Hematopoietic multipotent progenitor cell treated with erythropoietin and hydrocortisone succinate and interleukin-3 and kit ligand, for 17 days (in vitro differentiated cells): Measurements from ENCODE around the gene DCK.
"Not testable (repeated sequence)": the region's sequence is repeated elsewhere in the genome, so short reads cannot be mapped to it uniquely, and the experiment has no call there.

Experiments used
- DNase-seq: peaks from one replicate; pipeline ENCODE4 v3.0.0-alpha.2; 2015; ENCODE audit warnings: low spot score

DCK gene

GRCh38 chr4:70993181-70994068, at the start of gene DCK:
TSS of gene DCK (plus strand) at chr4:70993649. CDS start at chr4:70993836, 187 bp downstream.
- DNase-seq: peak; percentile 93

GRCh38 chr4:70945046-70945445, 48.4 kb upstream of the DCK start:
- no peak for DNase-seq

- DNase-seq: no peak
These were observed 47.9 kb upstream of the DCK start for GRCh38 chr4:70945452-70946055.

GRCh38 chr4:70946939-70947338, 46.5 kb upstream of the DCK start:
- DNase-seq: no peak

- DNase-seq: peak; percentile 58
These were observed 44.7 kb upstream of the DCK start for GRCh38 chr4:70948665-70949260.

- DNase-seq: no peak
These were observed 39.4 kb upstream of the DCK start for GRCh38 chr4:70954032-70954431.

- peak; percentile 64 for DNase-seq
These were observed 36.8 kb upstream of the DCK start for GRCh38 chr4:70956549-70957210.

- no peak for DNase-seq
These were observed 34.8 kb upstream of the DCK start for GRCh38 chr4:70958681-70959080.

- DNase-seq: no peak
These were observed 24.4 kb upstream of the DCK start for GRCh38 chr4:70969076-70969475.

GRCh38 chr4:70976252-70976651, 17.2 kb upstream of the DCK start:
- peak; percentile 90 for DNase-seq

- no peak for DNase-seq
These were observed 13.9 kb upstream of the DCK start for GRCh38 chr4:70979445-70980008.

- no peak for DNase-seq
These were observed 13.3 kb upstream of the DCK start for GRCh38 chr4:70980196-70980595.

- DNase-seq: no peak
These were observed 9.3 kb upstream of the DCK start for GRCh38 chr4:70984106-70984505.

GRCh38 chr4:70984589-70984988, 8.9 kb upstream of the DCK start:
- DNase-seq: no peak

- DNase-seq: no peak
These were observed 1.9 kb upstream of the DCK start for GRCh38 chr4:70991596-70991995.

GRCh38 chr4:70992391-70992881, 1.0 kb upstream of the DCK start:
- DNase-seq: no peak

GRCh38 chr4:70994069-70994366, 569 bp downstream of the DCK start:
- no peak for DNase-seq

GRCh38 chr4:70994387-70995099, 1.1 kb downstream of the DCK start:
- DNase-seq: peak; percentile 51

- peak; percentile 72 for DNase-seq
These were observed 2.5 kb downstream of the DCK start for GRCh38 chr4:70996018-70996360.

- DNase-seq: peak; percentile 61
These were observed 3.6 kb downstream of the DCK start for GRCh38 chr4:70997036-70997435.

GRCh38 chr4:70997546-70997945, 4.1 kb downstream of the DCK start:
- peak; percentile 75 for DNase-seq

- DNase-seq: not testable (repeated sequence)
These were observed 6.2 kb downstream of the DCK start for GRCh38 chr4:70999639-71000038.
